Measurements from ENCODE around the gene JAZF1.

The JAZF1 gene

GRCh38 chr7:27906385-27907091 lies 274.1 kb downstream of the JAZF1 start:
- H3K4me3 ChIP-seq (ENCODE audit: control insufficient read depth in 1 of 7, extremely low read depth in 1 of 7, insufficient read depth in 4 of 7, low read depth in 2 of 7, low read length in 6 of 7) = no peak overlapping the region

GRCh38 chr7:27905951-27906350 lies 274.6 kb downstream of the JAZF1 start:
- ChIA-PET CTCF (interaction anchor here (1.2 to 1.5 kb wide), 3 partner anchors 10 to 160 kb away, joined by 3 to 5 read pairs (median 3); no protein-coding TSS in a partner anchor), POLR2A (no interaction called here)

More at GRCh38 chr7:27906385-27907091, 274.1 kb downstream of the JAZF1 start:
- H3K9me3 ChIP-seq (ENCODE audit: control extremely low read depth in 1 of 5, control insufficient read depth in 4 of 5, insufficient read depth in 2 of 5, low read depth in 1 of 5, low read length in 4 of 5) = no peaks in the 10 kb centered on the region
- no peak overlapping the region for H3K27ac ChIP-seq (ENCODE audit: insufficient read depth in 1 of 2, low read depth in 1 of 2, low read length in 2 of 2, poor library complexity in 1 of 2, severe bottlenecking in 2 of 2)
- POLR2A ChIA-PET = no interaction called here
- H3K36me3 ChIP-seq (ENCODE audit: control insufficient read depth in 4 of 4, insufficient read depth in 4 of 4, low read length in 3 of 4) = no peaks in the 10 kb centered on the region
- DNase-seq = no peak
- CTCF ChIA-PET = interaction anchor here (1.2 to 1.5 kb wide), 3 partner anchors 11 to 161 kb away, joined by 3 to 5 read pairs (median 3); no protein-coding TSS in a partner anchor
- H3K27me3 ChIP-seq (replicated peaks in 2 of 5; ENCODE audit: control insufficient read depth in 4 of 5, insufficient read depth in 5 of 5, low read length in 4 of 5) = no peaks in the 10 kb centered on the region
- WGBS (ENCODE audit: insufficient coverage) = 100% methylated on average over 3 of the region's 4 CpGs
- peaks cover 0 to 3% (median 3%) of the 10 kb centered on the region in 4 experiments for H3K4me1 ChIP-seq (ENCODE audit: control extremely low read depth in 1 of 4, control insufficient read depth in 4 of 4, insufficient read depth in 4 of 4, low read length in 3 of 4)

GRCh38 chr7:27901028-27901760 lies 279.4 kb downstream of the JAZF1 start:
- POLR2A ChIA-PET = no interaction called here
- DNase-seq = peak; percentile 47 to 87 (median 80)
- H3K4me3 ChIP-seq (ENCODE audit: control insufficient read depth in 1 of 7, extremely low read depth in 1 of 7, insufficient read depth in 4 of 7, low read depth in 2 of 7, low read length in 6 of 7) = peak overlapping the region in 4 of 7 experiments; percentile 2 to 64 (median 44)
- H3K9me3 ChIP-seq (ENCODE audit: control extremely low read depth in 1 of 5, control insufficient read depth in 4 of 5, insufficient read depth in 2 of 5, low read depth in 1 of 5, low read length in 4 of 5) = no peaks in the 10 kb centered on the region
- H3K4me1 ChIP-seq (ENCODE audit: control extremely low read depth in 1 of 4, control insufficient read depth in 4 of 4, insufficient read depth in 4 of 4, low read length in 3 of 4) = peaks cover 15 to 48% (median 34%) of the 10 kb centered on the region in 4 experiments
- no peaks in the 10 kb centered on the region for H3K36me3 ChIP-seq (ENCODE audit: control insufficient read depth in 4 of 4, insufficient read depth in 4 of 4, low read length in 3 of 4)
- WGBS (ENCODE audit: insufficient coverage) = 0% methylated on average over 1 of the region's 5 CpGs
- CTCF ChIA-PET = interaction anchor here (0.6 kb wide), 1 partner anchor 174 kb away, joined by 4 read pairs; no protein-coding TSS in a partner anchor
- no peaks in the 10 kb centered on the region for H3K27me3 ChIP-seq (replicated peaks in 2 of 5; ENCODE audit: control insufficient read depth in 4 of 5, insufficient read depth in 5 of 5, low read length in 4 of 5)
- H3K27ac ChIP-seq (ENCODE audit: insufficient read depth in 1 of 2, low read depth in 1 of 2, low read length in 2 of 2, poor library complexity in 1 of 2, severe bottlenecking in 2 of 2) = peak overlapping the region; percentile 13 to 29

More at GRCh38 chr7:27905951-27906350, 274.6 kb downstream of the JAZF1 start:
- Histone ChIP-seq H3K4me3 (ENCODE audit: control insufficient read depth in 1 of 7, extremely low read depth in 1 of 7, insufficient read depth in 4 of 7, low read depth in 2 of 7, low read length in 6 of 7) (no peak overlapping the region), H3K27ac (ENCODE audit: insufficient read depth in 1 of 2, low read depth in 1 of 2, low read length in 2 of 2, poor library complexity in 1 of 2, severe bottlenecking in 2 of 2) (no peak overlapping the region), H3K9me3 (ENCODE audit: control extremely low read depth in 1 of 5, control insufficient read depth in 4 of 5, insufficient read depth in 2 of 5, low read depth in 1 of 5, low read length in 4 of 5) (no peaks in the 10 kb centered on the region), H3K4me1 (ENCODE audit: control extremely low read depth in 1 of 4, control insufficient read depth in 4 of 4, insufficient read depth in 4 of 4, low read length in 3 of 4) (peaks cover 2 to 8% (median 6%) of the 10 kb centered on the region in 4 experiments), H3K27me3 (replicated peaks in 2 of 5; ENCODE audit: control insufficient read depth in 4 of 5, insufficient read depth in 5 of 5, low read length in 4 of 5) (no peaks in the 10 kb centered on the region), H3K36me3 (ENCODE audit: control insufficient read depth in 4 of 4, insufficient read depth in 4 of 4, low read length in 3 of 4) (no peaks in the 10 kb centered on the region)
- DNase-seq = no peak
- WGBS (ENCODE audit: insufficient coverage) = 83% methylated on average over 3 of the region's 4 CpGs

GRCh38 chr7:27900006-27900405 lies 280.6 kb downstream of the JAZF1 start:
- 96% methylated on average over 4 of the region's 6 CpGs for WGBS (ENCODE audit: insufficient coverage)
- no peaks in the 10 kb centered on the region for H3K9me3 ChIP-seq (ENCODE audit: control extremely low read depth in 1 of 5, control insufficient read depth in 4 of 5, insufficient read depth in 2 of 5, low read depth in 1 of 5, low read length in 4 of 5)
- ChIA-PET POLR2A (no interaction called here), CTCF (no interaction called here)
- H3K27me3 ChIP-seq (replicated peaks in 2 of 5; ENCODE audit: control insufficient read depth in 4 of 5, insufficient read depth in 5 of 5, low read length in 4 of 5) = no peaks in the 10 kb centered on the region
- no peak overlapping the region for H3K27ac ChIP-seq (ENCODE audit: insufficient read depth in 1 of 2, low read depth in 1 of 2, low read length in 2 of 2, poor library complexity in 1 of 2, severe bottlenecking in 2 of 2)
- no peak overlapping the region for H3K4me3 ChIP-seq (ENCODE audit: control insufficient read depth in 1 of 7, extremely low read depth in 1 of 7, insufficient read depth in 4 of 7, low read depth in 2 of 7, low read length in 6 of 7)
- no peaks in the 10 kb centered on the region for H3K36me3 ChIP-seq (ENCODE audit: control insufficient read depth in 4 of 4, insufficient read depth in 4 of 4, low read length in 3 of 4)
- no peak for DNase-seq
- peaks cover 23 to 60% (median 44%) of the 10 kb centered on the region in 4 experiments for H3K4me1 ChIP-seq (ENCODE audit: control extremely low read depth in 1 of 4, control insufficient read depth in 4 of 4, insufficient read depth in 4 of 4, low read length in 3 of 4)

- WGBS (ENCODE audit: insufficient coverage) = 100% methylated on average over 1 of the region's 2 CpGs
- CTCF ChIA-PET = no interaction called here
These were observed 281.0 kb downstream of the JAZF1 start for GRCh38 chr7:27899601-27900000.

GRCh38 chr7:27897441-27897847 lies 283.2 kb downstream of the JAZF1 start:
- Histone ChIP-seq H3K9me3 (ENCODE audit: control extremely low read depth in 1 of 5, control insufficient read depth in 4 of 5, insufficient read depth in 2 of 5, low read depth in 1 of 5, low read length in 4 of 5) (no peaks in the 10 kb centered on the region), H3K27ac (ENCODE audit: insufficient read depth in 1 of 2, low read depth in 1 of 2, low read length in 2 of 2, poor library complexity in 1 of 2, severe bottlenecking in 2 of 2) (no peak overlapping the region), H3K4me3 (ENCODE audit: control insufficient read depth in 1 of 7, extremely low read depth in 1 of 7, insufficient read depth in 4 of 7, low read depth in 2 of 7, low read length in 6 of 7) (no peak overlapping the region), H3K4me1 (ENCODE audit: control extremely low read depth in 1 of 4, control insufficient read depth in 4 of 4, insufficient read depth in 4 of 4, low read length in 3 of 4) (peaks cover 23 to 61% (median 48%) of the 10 kb centered on the region in 4 experiments), H3K27me3 (replicated peaks in 2 of 5; ENCODE audit: control insufficient read depth in 4 of 5, insufficient read depth in 5 of 5, low read length in 4 of 5) (no peaks in the 10 kb centered on the region), H3K36me3 (ENCODE audit: control insufficient read depth in 4 of 4, insufficient read depth in 4 of 4, low read length in 3 of 4) (no peaks in the 10 kb centered on the region)
- 97% methylated on average over 8 of the region's 10 CpGs for WGBS (ENCODE audit: insufficient coverage)
- ChIA-PET POLR2A (interaction anchor here (0.9 kb wide), 1 partner anchor 10 kb away, joined by 3 read pairs; no protein-coding TSS in a partner anchor), CTCF (interaction anchor here (0.7 to 1.2 kb wide), 2 partner anchors 9 to 22 kb away, joined by 3 to 4 read pairs; no protein-coding TSS in a partner anchor)
- DNase-seq = no peak

More at GRCh38 chr7:27899601-27900000, 281.0 kb downstream of the JAZF1 start:
- no peaks in the 10 kb centered on the region for H3K27me3 ChIP-seq (replicated peaks in 2 of 5; ENCODE audit: control insufficient read depth in 4 of 5, insufficient read depth in 5 of 5, low read length in 4 of 5)
- H3K4me3 ChIP-seq (ENCODE audit: control insufficient read depth in 1 of 7, extremely low read depth in 1 of 7, insufficient read depth in 4 of 7, low read depth in 2 of 7, low read length in 6 of 7) = no peak overlapping the region
- POLR2A ChIA-PET = no interaction called here
- peak in 2 of 3 donors; percentile 19 to 44 for DNase-seq
- no peak overlapping the region for H3K27ac ChIP-seq (ENCODE audit: insufficient read depth in 1 of 2, low read depth in 1 of 2, low read length in 2 of 2, poor library complexity in 1 of 2, severe bottlenecking in 2 of 2)
- H3K9me3 ChIP-seq (ENCODE audit: control extremely low read depth in 1 of 5, control insufficient read depth in 4 of 5, insufficient read depth in 2 of 5, low read depth in 1 of 5, low read length in 4 of 5) = no peaks in the 10 kb centered on the region
- H3K36me3 ChIP-seq (ENCODE audit: control insufficient read depth in 4 of 4, insufficient read depth in 4 of 4, low read length in 3 of 4) = no peaks in the 10 kb centered on the region
- H3K4me1 ChIP-seq (ENCODE audit: control extremely low read depth in 1 of 4, control insufficient read depth in 4 of 4, insufficient read depth in 4 of 4, low read length in 3 of 4) = peaks cover 23 to 61% (median 46%) of the 10 kb centered on the region in 4 experiments
